Breast epithelium (tissue), 3 donors: Measurements from ENCODE around the gene EPB41.

ENCODE experiments used
- POLR2A ChIP-seq: fragments of 450-650 bp; IDR thresholded peaks from one replicate; pipeline ENCODE4 v1.6.1; 2016; ENCODE audit warnings: antibody characterized with exemption, mild to moderate bottlenecking, moderate library complexity
- TF ChIP-seq, protein P1 (sequence below), 3 donors: fragments of 450-650 bp; IDR thresholded peaks; one replicate each; pipeline ENCODE4 v1.5.1; 2016 to 2017; ENCODE audit warnings: antibody characterized with exemption in 3 of 3, mild to moderate bottlenecking in 3 of 3, moderate library complexity in 3 of 3

DNA sequence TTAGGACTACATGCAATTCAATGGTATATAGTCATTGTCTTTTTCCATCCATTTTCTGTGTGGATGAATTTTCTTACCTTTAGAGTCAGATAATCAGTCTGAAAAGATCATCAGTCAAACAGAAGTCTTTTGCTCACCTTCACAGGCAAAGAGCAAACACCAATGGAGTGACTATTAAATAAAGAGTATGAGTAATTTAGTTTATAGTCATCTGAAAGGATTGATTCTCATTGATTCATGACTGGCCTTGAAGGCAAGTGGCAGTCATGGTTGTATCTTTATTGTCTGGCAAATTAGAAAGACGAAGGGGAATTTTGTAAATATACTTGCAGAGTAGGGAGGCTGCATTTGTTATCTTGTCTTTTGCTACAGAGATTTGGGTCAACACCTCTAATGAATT lies 89.9 kb downstream of the EPB41 start:
- TF ChIP-seq, protein P1, sequence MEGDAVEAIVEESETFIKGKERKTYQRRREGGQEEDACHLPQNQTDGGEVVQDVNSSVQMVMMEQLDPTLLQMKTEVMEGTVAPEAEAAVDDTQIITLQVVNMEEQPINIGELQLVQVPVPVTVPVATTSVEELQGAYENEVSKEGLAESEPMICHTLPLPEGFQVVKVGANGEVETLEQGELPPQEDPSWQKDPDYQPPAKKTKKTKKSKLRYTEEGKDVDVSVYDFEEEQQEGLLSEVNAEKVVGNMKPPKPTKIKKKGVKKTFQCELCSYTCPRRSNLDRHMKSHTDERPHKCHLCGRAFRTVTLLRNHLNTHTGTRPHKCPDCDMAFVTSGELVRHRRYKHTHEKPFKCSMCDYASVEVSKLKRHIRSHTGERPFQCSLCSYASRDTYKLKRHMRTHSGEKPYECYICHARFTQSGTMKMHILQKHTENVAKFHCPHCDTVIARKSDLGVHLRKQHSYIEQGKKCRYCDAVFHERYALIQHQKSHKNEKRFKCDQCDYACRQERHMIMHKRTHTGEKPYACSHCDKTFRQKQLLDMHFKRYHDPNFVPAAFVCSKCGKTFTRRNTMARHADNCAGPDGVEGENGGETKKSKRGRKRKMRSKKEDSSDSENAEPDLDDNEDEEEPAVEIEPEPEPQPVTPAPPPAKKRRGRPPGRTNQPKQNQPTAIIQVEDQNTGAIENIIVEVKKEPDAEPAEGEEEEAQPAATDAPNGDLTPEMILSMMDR (IDR thresholded peaks at IDR 0.05): no peak
- no peak for TF ChIP-seq POLR2A
